ENCODE measurements around the gene ABCC5.

- TF ChIP-seq POLR2AphosphoS5 (IDR thresholded peaks at IDR 0.05; ENCODE audit: low read depth, low read length) = no peak
- TF ChIP-seq, protein P1, sequence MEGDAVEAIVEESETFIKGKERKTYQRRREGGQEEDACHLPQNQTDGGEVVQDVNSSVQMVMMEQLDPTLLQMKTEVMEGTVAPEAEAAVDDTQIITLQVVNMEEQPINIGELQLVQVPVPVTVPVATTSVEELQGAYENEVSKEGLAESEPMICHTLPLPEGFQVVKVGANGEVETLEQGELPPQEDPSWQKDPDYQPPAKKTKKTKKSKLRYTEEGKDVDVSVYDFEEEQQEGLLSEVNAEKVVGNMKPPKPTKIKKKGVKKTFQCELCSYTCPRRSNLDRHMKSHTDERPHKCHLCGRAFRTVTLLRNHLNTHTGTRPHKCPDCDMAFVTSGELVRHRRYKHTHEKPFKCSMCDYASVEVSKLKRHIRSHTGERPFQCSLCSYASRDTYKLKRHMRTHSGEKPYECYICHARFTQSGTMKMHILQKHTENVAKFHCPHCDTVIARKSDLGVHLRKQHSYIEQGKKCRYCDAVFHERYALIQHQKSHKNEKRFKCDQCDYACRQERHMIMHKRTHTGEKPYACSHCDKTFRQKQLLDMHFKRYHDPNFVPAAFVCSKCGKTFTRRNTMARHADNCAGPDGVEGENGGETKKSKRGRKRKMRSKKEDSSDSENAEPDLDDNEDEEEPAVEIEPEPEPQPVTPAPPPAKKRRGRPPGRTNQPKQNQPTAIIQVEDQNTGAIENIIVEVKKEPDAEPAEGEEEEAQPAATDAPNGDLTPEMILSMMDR (IDR thresholded peaks at IDR 0.05) = no peak
- TF ChIP-seq, protein P2, sequence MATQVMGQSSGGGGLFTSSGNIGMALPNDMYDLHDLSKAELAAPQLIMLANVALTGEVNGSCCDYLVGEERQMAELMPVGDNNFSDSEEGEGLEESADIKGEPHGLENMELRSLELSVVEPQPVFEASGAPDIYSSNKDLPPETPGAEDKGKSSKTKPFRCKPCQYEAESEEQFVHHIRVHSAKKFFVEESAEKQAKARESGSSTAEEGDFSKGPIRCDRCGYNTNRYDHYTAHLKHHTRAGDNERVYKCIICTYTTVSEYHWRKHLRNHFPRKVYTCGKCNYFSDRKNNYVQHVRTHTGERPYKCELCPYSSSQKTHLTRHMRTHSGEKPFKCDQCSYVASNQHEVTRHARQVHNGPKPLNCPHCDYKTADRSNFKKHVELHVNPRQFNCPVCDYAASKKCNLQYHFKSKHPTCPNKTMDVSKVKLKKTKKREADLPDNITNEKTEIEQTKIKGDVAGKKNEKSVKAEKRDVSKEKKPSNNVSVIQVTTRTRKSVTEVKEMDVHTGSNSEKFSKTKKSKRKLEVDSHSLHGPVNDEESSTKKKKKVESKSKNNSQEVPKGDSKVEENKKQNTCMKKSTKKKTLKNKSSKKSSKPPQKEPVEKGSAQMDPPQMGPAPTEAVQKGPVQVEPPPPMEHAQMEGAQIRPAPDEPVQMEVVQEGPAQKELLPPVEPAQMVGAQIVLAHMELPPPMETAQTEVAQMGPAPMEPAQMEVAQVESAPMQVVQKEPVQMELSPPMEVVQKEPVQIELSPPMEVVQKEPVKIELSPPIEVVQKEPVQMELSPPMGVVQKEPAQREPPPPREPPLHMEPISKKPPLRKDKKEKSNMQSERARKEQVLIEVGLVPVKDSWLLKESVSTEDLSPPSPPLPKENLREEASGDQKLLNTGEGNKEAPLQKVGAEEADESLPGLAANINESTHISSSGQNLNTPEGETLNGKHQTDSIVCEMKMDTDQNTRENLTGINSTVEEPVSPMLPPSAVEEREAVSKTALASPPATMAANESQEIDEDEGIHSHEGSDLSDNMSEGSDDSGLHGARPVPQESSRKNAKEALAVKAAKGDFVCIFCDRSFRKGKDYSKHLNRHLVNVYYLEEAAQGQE (IDR thresholded peaks at IDR 0.05; ENCODE audit: insufficient read depth in 1 of 2, low read depth in 2 of 2, low read length in 1 of 2) = no peak
These were observed 37.3 kb downstream of the ABCC5 start for GRCh38 chr3:183980403-183980802.
